Activated T-helper 9 cell treated with anti-CD3 and anti-CD28 coated beads, Interleukin-2, amount 50 U/mL, for 16 hours (primary cell): Measurements from ENCODE around the gene EXT2.

Experiments used
- DNase-seq: peaks from one replicate; pipeline ENCODE4 v3.0.0-alpha.2; 2020; ENCODE audit warnings: low read depth

EXT2 gene

DNA sequence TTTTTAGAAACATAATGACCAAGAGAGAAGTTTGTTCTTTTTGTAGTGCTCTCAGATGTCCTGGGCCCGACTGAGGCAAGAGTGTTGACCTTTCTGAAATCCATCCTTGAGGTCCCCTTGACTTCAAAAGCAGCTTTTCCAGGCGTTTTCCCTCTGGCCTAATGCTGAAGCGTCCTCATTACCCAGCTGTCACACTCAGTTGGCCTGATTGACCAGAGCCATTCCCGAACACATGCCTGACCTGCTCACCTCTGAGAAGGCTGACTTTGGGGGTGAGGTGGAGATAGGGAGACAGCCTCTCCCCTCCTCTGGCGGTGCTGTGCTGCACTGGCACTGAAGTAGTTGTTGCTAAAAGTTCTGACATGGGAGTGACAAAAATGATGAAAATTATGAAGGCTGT, 147.6 kb downstream of the EXT2 start:
- DNase-seq, result no peak

DNA sequence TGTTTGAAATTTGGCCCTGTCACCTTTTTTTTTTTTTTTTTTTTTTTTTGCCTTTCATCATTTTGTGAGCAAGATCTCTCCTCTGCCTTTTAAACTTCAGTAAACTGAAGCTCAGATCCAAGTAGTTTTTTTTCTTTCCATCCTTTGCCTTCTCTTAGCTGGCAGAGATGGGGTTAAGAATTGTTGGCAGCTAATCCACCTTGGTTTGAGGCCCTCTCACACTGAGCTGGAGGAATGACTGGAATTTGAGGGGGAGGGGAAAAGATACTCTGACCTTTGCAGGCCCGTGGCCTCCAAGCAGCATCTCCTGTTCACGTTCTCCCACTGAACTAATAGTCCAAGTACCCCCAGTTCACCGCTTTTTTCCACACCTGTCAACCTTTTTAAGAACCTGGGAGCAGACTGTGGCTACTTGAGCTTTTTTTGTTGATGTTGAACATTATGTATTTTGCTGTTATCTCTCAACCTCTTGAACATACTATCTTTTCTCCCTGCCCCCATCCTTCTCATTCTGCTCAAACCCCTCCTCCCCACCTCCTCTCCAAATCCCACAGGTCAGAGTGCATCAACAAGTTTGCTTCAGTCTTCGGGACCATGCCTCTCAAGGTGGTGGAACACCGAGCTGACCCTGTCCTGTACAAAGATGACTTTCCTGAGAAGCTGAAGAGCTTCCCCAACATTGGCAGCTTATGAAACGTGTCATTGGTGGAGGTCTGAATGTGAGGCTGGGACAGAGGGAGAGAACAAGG, 148.3 kb downstream of the EXT2 start:
- DNase-seq, result no peak

DNA sequence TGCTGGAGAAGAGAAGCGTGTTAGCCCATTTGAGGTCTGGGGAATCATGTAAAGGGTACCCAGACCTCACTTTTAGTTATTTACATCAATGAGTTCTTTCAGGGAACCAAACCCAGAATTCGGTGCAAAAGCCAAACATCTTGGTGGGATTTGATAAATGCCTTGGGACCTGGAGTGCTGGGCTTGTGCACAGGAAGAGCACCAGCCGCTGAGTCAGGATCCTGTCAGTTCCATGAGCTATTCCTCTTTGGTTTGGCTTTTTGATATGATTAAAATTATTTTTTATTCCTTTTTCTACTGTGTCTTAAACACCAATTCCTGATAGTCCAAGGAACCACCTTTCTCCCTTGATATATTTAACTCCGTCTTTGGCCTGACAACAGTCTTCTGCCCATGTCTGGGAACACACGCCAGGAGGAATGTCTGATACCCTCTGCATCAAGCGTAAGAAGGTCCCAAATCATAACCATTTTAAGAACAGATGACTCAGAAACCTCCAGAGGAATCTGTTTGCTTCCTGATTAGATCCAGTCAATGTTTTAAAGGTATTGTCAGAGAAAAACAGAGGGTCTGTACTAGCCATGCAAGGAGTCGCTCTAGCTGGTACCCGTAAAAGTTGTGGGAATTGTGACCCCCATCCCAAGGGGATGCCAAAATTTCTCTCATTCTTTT, 149.3 kb downstream of the EXT2 start:
- no peak for DNase-seq

DNA sequence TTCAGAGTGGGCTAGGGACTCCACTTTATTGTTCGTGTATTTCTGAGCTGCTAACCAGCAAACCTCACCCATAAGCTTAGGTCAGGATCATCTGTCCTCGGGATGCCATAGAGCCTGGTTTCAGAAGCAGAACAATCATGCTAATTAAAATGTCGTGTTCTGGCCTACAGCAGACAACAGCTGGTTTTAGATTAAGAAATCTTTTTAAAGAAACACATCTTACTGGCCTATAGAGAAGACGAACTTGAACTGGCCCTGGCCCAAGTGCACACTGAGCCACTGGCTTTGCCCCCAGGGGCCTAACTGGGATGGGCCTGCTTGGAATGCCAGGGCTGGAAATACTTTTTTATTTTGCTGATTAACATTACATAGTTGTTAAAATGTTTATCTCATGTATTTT, 151.2 kb downstream of the EXT2 start:
- no peak for DNase-seq

DNA sequence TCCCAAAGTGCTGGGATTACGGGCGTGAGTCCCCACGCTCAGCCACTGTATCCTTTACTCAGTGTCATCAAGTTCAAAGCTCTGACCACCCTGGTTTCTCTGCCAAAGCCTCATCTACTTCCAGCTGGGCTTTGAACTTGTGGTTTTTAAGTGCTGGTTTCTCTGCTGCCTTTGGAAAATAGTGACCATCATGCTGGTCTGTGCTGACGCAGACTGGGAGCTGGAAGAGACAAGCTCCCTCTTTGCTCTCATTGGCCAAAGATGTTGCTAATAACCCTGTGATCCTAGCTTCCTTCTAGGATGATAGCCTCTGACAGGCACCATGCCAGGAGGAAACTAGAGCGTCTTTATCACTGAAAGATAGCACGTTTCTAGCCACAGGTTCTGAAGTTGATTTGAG, 152.0 kb downstream of the EXT2 start:
- no peak for DNase-seq

DNA sequence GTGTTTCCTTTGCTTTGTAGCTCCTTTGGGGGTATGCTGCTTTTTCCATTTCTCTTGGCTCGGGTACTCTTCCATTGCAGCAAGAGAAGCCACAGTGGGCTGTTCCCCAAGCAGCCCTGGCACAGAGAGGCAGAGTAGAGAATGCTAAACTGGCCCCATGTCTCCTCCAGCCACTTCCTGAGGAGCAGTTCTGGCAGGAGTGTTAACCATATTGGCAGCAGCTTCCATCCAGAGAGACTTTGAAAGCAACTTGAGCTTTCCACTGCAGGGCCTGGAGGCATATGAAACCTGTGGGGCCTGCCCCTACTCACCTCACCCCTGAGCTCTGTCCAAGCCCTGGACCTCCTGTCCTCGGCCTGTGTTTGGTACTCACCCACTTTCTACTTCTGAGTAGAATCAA, 152.6 kb downstream of the EXT2 start:
- DNase-seq, result no peak

DNA sequence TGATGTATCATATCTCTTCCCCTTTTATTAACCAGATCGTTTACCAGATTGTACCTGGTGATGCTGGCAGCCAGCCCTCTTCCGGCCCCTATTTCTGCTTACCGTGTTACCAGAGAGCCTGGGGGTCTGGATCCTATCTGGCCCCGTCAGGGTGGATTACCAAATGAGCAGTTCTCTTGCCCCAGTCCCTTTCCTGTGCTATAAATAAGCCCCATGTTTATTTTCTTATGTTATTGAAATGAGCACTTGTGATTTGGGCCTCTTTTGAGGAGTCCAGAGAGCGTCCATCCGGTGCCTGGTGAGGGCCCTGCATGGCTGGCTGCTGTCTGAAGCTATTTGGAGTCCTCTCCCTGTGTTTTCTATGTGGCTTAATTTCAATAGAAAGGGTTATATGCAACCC, 154.9 kb downstream of the EXT2 start:
- no peak for DNase-seq

DNA sequence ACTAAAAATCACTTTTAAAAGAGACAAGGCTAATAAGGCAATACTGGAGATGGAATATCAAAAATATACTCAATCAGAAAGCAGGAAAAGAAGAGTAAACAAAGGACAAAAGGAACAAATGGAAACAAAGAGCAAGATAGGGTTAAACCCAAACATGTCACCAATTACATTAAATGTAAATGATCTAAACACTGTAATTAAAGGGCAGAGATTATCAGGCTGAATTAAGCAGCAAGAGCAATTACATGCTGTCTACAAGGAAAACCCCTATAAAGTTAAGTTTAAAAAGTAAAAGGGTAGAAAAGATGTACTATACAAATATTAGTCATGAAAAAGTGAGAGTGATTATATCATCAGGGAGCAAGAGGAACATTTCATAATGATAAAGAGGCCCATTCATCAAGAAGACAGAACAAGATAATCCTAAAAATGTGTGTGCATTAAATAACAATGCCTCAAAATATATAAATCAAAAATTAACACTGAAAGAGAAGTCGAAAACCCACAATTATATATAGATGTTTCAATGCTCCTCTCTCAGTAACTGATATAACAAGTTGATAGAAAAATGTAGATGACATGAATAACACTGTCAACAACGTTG, 157.6 kb downstream of the EXT2 start:
- no peak for DNase-seq

DNA sequence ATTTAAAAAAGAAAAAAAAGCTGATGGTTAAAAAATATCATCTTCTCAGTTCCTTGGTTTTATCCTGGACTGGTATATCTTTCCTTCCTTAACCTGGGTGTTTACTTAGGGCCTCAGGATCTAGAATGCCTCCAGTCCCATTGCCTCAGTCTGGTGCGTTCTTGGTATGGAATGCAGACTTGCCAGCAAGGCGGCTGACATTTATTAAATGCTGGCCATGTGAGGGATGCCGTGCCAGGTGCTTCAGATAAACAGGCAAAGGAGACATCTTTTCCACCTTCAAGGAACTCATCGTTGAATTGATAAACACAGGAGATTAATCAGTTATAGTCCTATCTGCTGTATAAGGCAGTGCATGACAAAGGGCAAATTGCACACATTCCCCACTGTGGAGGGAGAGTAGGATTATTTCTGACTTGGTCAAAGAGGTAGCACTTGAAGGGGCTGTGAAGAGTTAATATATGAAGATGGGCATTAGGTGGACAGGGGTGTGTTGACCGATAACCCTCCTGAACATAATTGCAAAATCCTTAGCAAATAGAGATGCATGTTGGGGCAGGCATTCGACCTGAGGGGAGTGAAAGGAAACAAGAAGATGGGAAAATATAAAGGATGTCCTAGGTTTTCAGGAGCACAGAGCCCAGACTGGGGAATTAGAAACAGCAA, 160.1 kb downstream of the EXT2 start:
- no peak for DNase-seq

DNA sequence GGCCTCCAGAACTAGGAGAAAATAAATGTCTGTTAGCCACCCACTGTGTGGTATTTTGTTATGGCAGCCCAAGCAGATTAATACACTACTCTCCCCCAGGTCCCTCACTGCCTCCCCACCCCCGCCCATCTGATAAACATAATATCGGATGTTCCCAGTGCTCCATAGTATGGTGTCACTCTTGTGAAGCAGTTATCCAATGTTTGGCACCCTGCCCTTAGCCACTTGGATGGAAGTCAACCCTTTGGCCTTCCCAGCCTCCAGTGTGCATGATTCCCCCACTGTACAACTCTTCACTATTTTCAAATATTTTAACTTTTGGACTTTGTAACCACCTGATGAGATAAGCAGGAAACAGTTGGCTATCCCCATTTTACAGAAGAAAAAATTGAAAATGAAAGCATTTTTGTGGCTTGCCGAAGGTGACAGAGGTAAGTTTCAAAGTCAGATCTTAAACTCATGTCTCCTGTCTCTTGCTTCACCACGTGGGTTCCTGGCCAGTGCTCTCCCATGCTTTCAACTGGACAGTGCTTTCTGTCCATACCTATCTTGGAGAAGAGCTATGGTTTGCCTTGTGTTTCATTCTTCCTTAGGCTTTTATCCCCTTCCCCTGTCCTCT, 161.3 kb downstream of the EXT2 start:
- no peak for DNase-seq

DNA sequence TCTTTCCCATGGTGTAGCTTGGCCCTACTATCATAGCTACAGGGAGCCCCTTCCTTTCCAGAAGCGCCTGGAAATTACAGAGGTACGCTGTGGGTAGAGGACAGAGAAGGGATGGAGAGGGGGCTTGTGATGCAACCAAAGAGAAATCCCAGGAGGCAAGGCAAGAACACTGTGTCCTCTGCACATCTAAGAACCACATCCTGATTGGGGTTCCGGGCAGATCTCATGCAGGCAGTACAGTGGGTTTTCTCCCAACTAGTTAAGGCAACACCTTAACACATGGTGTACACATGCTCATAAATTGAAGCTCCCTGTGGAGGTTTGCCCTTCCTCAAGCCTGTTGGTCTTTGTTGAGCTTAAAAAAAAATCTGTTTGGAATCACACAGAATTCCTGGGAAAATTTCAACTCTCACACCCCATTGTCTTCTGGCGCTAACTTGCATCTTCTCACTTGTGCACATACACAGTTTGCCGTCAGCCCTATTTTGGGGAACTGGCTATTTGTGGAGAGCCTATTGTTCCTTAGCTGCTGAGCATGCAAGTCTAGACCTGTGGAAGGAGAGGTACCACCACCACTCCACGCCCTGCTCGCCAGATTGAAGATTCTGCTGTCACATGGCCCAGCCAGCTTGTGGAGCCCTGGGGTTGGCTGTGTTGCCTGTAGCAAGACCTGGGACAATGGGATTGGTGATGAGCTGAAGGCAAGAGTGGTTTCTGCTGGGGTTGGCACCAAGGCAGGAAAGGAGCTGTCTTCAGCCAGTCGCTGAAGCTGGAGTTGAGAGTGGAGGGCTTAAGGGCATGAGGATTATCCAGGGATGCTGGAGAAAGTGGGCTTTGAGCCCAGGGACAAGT, 162.1 kb downstream of the EXT2 start:
- no peak for DNase-seq

DNA sequence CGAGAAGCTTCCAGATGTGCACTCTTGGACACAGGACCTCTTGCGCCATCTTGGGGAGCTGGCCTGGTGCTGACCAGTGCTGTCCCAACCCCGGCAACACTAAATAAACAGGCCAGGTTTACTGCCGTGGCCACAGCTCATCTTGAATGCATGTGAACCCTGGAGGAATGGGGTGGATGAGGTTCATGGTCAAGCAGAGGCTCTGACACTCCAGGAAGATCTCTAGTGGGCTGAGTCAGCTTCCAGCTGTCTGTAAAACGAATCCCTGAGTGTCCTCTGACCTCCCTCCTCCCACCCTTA, 162.7 kb downstream of the EXT2 start:
- DNase-seq, result no peak

DNA sequence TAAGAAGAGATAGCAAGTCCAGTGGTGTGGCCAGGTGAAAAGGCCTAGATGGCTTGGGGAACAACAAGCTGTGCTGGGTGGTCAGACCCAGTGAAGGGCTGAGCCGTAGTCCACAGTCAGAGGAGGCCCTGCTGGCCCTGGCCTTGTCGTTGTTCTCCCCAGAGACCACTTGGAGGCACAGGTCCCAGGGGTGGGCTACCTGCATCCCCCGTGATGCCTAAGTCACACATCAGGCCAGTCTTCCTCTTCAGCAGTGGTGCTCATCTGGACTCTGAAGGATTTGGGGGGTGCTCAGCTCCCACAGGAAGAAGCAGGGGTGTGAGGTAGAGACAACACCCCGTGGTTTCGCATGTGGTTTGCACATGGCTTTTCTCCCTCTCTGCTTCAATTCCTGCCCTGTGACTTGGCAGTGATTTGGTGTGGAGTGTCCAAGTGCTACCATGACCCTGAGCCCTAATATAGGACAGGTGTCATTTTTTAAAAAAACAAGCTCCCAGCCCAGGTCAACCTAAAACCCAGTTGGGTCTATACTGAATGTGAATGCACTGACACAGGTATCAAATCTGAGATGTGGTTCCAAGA, 163.5 kb downstream of the EXT2 start:
- no peak for DNase-seq

DNA sequence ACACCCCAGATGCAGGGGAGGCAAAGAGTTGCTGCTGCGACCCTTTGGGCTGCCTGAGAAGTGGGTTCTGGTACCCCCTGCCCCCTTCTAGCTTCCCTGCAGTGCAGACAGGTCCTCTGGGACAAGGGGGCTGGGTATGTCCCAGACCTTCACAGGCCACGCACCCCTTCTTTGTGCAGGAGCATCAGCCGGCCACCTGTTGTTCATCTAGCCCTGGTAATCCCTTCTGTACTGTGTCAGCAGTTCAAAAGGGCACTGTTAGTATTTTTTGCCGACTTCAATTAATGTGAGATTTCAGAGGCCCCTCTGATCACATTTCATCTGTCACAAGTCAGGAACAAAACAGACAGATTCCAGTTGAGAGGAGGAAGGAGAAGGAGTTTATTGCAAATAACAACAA, 164.6 kb downstream of the EXT2 start:
- no peak for DNase-seq

DNA sequence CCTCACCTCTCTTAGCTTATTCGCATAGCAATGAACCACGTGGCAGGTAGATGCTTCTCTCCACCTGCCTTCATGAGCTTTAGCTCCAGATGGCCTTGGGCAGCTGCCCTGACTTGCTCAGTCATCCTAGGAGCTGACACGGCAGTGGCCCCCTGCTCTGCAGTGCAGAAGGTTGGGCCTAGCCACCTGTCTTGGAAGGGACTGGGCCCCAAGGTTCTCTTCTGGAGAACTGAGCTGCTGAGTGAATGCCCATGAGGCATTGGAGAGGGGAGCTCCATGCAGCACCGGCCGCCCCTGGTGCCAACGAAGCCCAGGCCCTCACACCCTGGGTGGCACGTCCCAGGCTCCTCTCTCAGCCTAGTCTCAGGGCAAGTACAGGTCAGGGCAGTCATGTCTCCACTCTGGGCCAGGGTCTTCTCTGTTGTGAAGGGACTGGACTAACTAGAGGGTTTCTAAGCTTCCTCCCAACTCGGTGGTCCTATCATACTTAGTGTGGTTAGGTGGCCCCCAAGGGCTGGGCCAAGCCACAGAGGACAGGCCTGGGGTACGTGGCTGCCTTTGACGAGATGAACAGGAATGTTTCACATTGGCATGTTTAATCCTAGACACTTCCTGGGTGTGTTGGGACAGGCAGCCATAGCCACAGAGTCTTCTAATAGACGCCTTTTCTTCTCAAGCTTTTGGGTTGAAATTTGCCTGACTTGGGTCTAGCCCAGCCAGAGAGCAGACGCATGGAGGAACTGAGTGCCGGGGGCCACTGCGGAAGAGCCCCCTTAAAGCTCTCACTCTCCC, 166.5 kb downstream of the EXT2 start:
- DNase-seq, result no peak

DNA sequence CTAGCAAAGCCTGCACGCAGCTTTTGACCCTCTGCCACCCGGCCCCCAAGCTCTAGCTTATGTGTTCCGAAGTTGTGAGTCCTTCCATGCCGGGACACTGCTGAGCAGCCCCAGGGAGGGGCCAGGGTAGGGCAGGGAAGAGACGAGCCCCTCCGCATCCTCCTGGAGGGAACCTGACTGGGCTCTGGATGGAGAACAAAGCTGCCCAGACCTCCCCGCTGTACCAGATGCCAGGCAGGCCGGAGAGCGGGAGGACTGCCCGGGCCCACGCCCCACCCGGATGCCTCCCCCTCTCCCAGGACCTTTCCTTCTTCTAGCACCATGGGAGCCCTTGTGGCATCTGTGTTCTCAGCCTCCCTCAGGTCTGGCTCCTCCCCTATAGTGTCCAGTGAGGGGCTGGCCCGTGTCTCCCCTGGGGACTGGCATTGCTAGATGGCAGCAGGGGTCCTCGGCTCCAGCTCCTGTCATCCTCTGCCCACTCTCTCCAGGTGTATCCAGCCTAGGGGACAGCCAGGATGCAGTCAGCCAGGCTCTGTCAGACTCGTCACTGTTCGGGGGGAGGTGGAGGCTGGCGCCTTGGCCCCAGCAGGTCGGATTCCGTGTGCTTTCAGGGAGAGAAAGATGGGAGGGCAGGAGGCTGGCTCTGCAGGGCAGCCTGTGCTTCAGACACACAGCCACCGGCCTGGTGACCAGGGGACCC, 168.4 kb downstream of the EXT2 start:
- no peak for DNase-seq

DNA sequence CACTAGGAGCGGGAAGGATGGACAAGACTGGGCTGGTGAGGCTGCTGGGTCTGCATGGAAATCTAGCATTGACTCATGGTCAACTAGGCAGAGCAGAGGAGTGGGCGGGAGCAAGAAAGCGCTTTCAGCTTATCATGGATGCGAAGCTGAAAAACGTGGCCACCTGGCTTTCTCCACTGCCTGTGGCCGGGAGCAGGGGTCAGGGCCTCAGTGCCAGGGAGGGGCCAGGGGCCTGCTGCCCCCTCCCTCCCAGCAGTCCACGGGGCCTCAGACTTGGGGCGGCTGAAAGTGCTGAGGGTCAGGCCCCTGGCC, 168.9 kb downstream of the EXT2 start:
- no peak for DNase-seq

DNA sequence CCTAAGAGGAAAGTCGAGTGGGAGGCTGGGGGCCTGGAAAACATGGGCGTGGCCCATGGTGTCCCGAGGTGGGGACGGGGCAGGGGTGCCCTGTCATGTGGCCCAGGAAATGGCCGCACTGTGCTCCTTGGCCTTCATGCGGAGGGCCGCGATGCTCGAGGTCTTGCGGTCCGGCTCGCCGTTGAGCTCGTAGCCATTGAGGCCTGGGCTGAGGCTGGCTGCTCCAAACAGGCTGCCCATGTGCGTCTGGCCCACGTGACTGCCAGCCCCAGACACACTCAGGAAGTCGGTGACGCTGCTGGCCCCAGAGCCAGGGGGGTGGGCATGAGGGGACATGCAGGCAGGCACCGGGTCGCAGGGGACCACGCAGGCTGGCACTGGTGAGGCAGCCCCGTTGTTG, 169.3 kb downstream of the EXT2 start:
- no peak for DNase-seq

DNA sequence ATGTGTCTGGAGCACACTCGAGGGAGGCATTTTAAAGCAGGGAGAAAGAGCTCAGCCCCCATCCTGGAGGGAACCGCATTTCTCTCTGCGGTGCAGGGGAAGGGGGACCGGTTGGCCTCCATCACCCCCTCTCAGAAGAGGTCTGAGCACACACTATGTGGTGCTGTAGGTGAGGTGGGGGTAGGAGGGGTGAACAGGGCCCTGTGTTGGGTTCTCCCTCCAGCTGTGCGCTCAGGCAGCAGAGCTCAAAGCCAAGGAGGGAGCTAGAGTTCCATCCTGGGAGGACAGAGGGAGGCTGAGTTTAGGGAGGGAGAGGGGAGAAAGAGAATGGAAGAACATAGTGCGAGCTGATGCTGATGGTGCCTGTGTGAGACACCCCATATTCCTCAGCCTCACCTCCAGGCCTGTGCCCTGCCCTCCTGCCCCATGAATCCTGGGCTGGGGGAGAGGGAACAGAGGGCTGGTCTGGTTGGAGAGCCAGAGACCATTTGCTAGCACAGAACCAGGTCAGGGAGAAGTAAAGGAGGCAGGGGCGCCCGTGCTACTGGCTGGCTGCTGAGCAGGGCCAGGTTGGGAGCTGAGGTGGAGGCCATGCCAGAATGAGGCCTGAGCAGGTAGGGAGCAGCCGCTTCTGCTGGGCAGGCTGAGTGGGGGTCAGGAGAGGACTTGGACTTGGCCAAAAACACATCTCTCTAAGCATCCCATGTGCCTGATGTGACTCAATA, 170.7 kb downstream of the EXT2 start:
- DNase-seq, result no peak
